Neural cell (in vitro differentiated cells): ENCODE measurements around the gene ADAMTS16. TPM values are rescaled to one million over a fixed set of nuclear protein-coding genes. Genes with fewer than 3 reads are reported as not detected.

Experiments
- H2AFZ ChIP-seq: fragments of 200-600, 300-800 bp; sonication (generic), shearing (Covaris generic); 2 replicates; pipeline ENCODE4 v1.6.0; 2014; ENCODE audit warnings: low read depth, mild to moderate bottlenecking, antibody characterized with exemption, low read length, moderate library complexity
- H3F3A ChIP-seq: fragments of 200-600 bp; shearing (Covaris generic); 2 replicates; pipeline ENCODE4 v1.6.1; 2016; ENCODE audit warnings: mild to moderate bottlenecking, moderate library complexity, mixed read lengths, antibody characterized with exemption, low read length; ENCODE audit not compliant: insufficient read depth, poor library complexity, severe bottlenecking
- H3K27ac ChIP-seq: fragments of 200-600, 300-800 bp; sonication (generic), shearing (Covaris generic); 2 replicates; pipeline ENCODE4 v1.5.1; 2014; ENCODE audit warnings: mild to moderate bottlenecking, low read length, moderate library complexity
- H3K27me3 ChIP-seq: fragments of 300-800, 200-600 bp; sonication (generic), shearing (Covaris generic); 2 replicates; pipeline ENCODE4 v1.6.0; 2014; ENCODE audit warnings: mild to moderate bottlenecking, low read depth, low read length, moderate library complexity; ENCODE audit not compliant: insufficient read depth
- H3K36me3 ChIP-seq: fragments of 300-800, 200-600 bp; sonication (generic), shearing (Covaris generic); 2 replicates; pipeline ENCODE4 v1.5.1; 2014; ENCODE audit warnings: mild to moderate bottlenecking, antibody characterized with exemption, low read length, moderate library complexity; ENCODE audit not compliant: insufficient read depth
- H3K4me2 ChIP-seq: fragments of 300-800, 200-600 bp; sonication (generic), shearing (Covaris generic); 2 replicates; pipeline ENCODE4 v1.6.0; 2014; ENCODE audit warnings: mild to moderate bottlenecking, low read length
- H3K4me3 ChIP-seq: fragments of 300-800, 200-600 bp; sonication (generic), shearing (Covaris generic); 2 replicates; pipeline ENCODE4 v1.5.1; 2014; ENCODE audit warnings: mild to moderate bottlenecking, low read length, moderate library complexity
- H3K79me2 ChIP-seq: fragments of 200-600 bp; shearing (Covaris generic); replicated peaks from 2 replicates; pipeline ENCODE4 v1.6.0; 2014; ENCODE audit warnings: mild to moderate bottlenecking, low read length, moderate library complexity; ENCODE audit not compliant: insufficient read depth
- H3K9ac ChIP-seq: fragments of 300-800, 200-600 bp; sonication (generic), shearing (Covaris generic); 2 replicates; pipeline ENCODE4 v1.6.1; 2016; ENCODE audit warnings: mild to moderate bottlenecking, low read length, mixed read lengths
- H3K9me2 ChIP-seq: fragments of 200-600 bp; shearing (Covaris generic); 2 replicates; pipeline ENCODE4 v1.6.1; 2016; ENCODE audit warnings: mild to moderate bottlenecking, low read length, mixed read lengths; ENCODE audit not compliant: insufficient read depth
- H3K9me3 ChIP-seq: fragments of 200-600, 300-800 bp; sonication (generic), shearing (Covaris generic); 2 replicates; pipeline ENCODE4 v1.6.1; 2016; ENCODE audit warnings: mild to moderate bottlenecking, mixed run types, low read length, moderate library complexity, mixed read lengths
- H4K20me1 ChIP-seq: fragments of 200-600 bp; shearing (Covaris generic); 2 replicates; pipeline ENCODE4 v1.6.1; 2016; ENCODE audit warnings: mild to moderate bottlenecking, mixed run types; ENCODE audit not compliant: insufficient read depth
- CTCF ChIP-seq: fragments of 450-650 bp; IDR thresholded peaks from 2 replicates; pipeline ENCODE4 v1.5.1; 2014; ENCODE audit warnings: antibody characterized with exemption, mild to moderate bottlenecking, moderate library complexity; ENCODE audit not compliant: poor library complexity, severe bottlenecking
- EP300 ChIP-seq: fragments of 450-650 bp; conservative IDR thresholded peaks from 2 replicates; pipeline ENCODE4 v1.6.1; 2014; ENCODE audit warnings: antibody characterized with exemption, mild to moderate bottlenecking, moderate library complexity; ENCODE audit not compliant: poor library complexity, severe bottlenecking
- EZH2 ChIP-seq: fragments of 200-600, 300-800 bp; shearing (Covaris generic), sonication (generic); IDR thresholded peaks from 2 replicates; pipeline ENCODE4 v1.6.1; 2014; ENCODE audit warnings: antibody characterized with exemption, low read length, borderline replicate concordance, mild to moderate bottlenecking; ENCODE audit not compliant: insufficient read depth, poor library complexity, severe bottlenecking
- MXI1 ChIP-seq: fragments of 450-650 bp; conservative IDR thresholded peaks from 2 replicates; pipeline ENCODE4 v1.6.1; 2014; ENCODE audit warnings: antibody characterized with exemption, mild to moderate bottlenecking; ENCODE audit not compliant: poor library complexity, severe bottlenecking
- POLR2AphosphoS5 ChIP-seq: IDR thresholded peaks from 2 replicates; pipeline ENCODE4 v1.6.1; 2012
- RAD21 ChIP-seq: fragments of 450-650 bp; conservative IDR thresholded peaks from 2 replicates; pipeline ENCODE4 v1.6.1; 2014; ENCODE audit warnings: antibody characterized with exemption, mild to moderate bottlenecking, moderate library complexity
- REST ChIP-seq: IDR thresholded peaks from 2 replicates; pipeline ENCODE4 v1.6.1; 2012; ENCODE audit warnings: borderline replicate concordance
- SMC3 ChIP-seq: fragments of 450-650 bp; conservative IDR thresholded peaks from 2 replicates; pipeline ENCODE4 v1.6.1; 2014; ENCODE audit warnings: antibody characterized with exemption, mild to moderate bottlenecking, moderate library complexity; ENCODE audit not compliant: poor library complexity
- TAF1 ChIP-seq: IDR thresholded peaks from 2 replicates; pipeline ENCODE4 v1.6.1; 2012; ENCODE audit warnings: low read depth
- polyA plus RNA-seq: library from polyadenylated mRNA; depleted of rRNA; stranded (reverse); fragments of >200 nt; gene quantifications from 2 replicates; pipeline ENCODE4 v1.2.3, GENCODE V29; 2014

Gene ADAMTS16
- polyA plus RNA-seq, 1 donor from 2014 or later, result 1.3 TPM

GRCh38 chr5:5276951-5277517 lies 136.9 kb downstream of the ADAMTS16 start:
- no peaks in the 10 kb centered on the region for H3K36me3 ChIP-seq
- no peaks in the 10 kb centered on the region for H3K9me3 ChIP-seq
- H4K20me1 ChIP-seq, result no peaks in the 10 kb centered on the region
- H3K4me3 ChIP-seq, result no peak overlapping the region
- no peaks in the 10 kb centered on the region for H3K79me2 ChIP-seq
- no peak overlapping the region for H3K9ac ChIP-seq
- no peak overlapping the region for H3K4me2 ChIP-seq
- H3K27me3 ChIP-seq, result no peaks in the 10 kb centered on the region
- no peak overlapping the region for H2AFZ ChIP-seq
- H3K9me2 ChIP-seq, result no peaks in the 10 kb centered on the region
- no peak overlapping the region for H3K27ac ChIP-seq
- H3F3A ChIP-seq, result no peaks in the 10 kb centered on the region
- TF ChIP-seq EZH2 (no peak), TAF1 (no peak), CTCF (no peak), RAD21 (no peak), MXI1 (no peak), SMC3 (no peak), EP300 (no peak), REST (no peak), POLR2AphosphoS5 (no peak)

GRCh38 chr5:5278201-5278814 lies 138.2 kb downstream of the ADAMTS16 start:
- no peaks in the 10 kb centered on the region for H3K79me2 ChIP-seq
- no peak overlapping the region for H2AFZ ChIP-seq
- H3K9ac ChIP-seq, result no peak overlapping the region
- H3K27me3 ChIP-seq, result no peaks in the 10 kb centered on the region
- H3K4me2 ChIP-seq, result no peak overlapping the region
- H3F3A ChIP-seq, result no peaks in the 10 kb centered on the region
- H3K9me2 ChIP-seq, result no peaks in the 10 kb centered on the region
- H4K20me1 ChIP-seq, result no peaks in the 10 kb centered on the region
- no peak overlapping the region for H3K27ac ChIP-seq
- no peaks in the 10 kb centered on the region for H3K36me3 ChIP-seq
- no peak overlapping the region for H3K4me3 ChIP-seq
- TF ChIP-seq CTCF (no peak), RAD21 (no peak), MXI1 (no peak), TAF1 (no peak), SMC3 (no peak), EP300 (no peak), EZH2 (no peak), REST (no peak), POLR2AphosphoS5 (no peak)
- no peaks in the 10 kb centered on the region for H3K9me3 ChIP-seq
